A549 (cell line): Measurements from ENCODE around the gene HOXA5. TPM values are rescaled to one million over a fixed set of nuclear protein-coding genes. Genes with fewer than 3 reads are reported as not detected.

Experiments
- ATAC-seq, 2 experiments: fragments of 200-7000 bp in 1 of 2; fragments of >200 bp in 1 of 2; cut with Nextera tagmentation in 1 of 2; cut with Tn5 transposase in 1 of 2; 3 replicates each; pipeline versions ENCODE4 v1.8.0 to v1.9.1; 2018 to 2020; ENCODE audit warnings: mild to moderate bottlenecking in 1 of 2, moderate library complexity in 1 of 2
- CTCF ChIA-PET: fragments of 300-600 bp; sonication (Branson Sonifier 250); formaldehyde crosslinking; extraction: SDS; loops from one replicate; lab custom pipeline; 2021; ENCODE audit warnings: antibody characterized with exemption, inconsistent platforms; lab: Yijun Ruan, JAX
- POLR2A ChIA-PET: fragments of 350-600 bp; formaldehyde crosslinking; extraction: SDS; loops from one replicate; lab custom pipeline; 2021; ENCODE audit warnings: antibody characterized with exemption, inconsistent platforms; lab: Yijun Ruan, JAX
- DNase-seq, 2 experiments: peaks; one replicate each; pipeline versions ENCODE4 v3.0.0 to v3.0.0-alpha.2; 2011 to 2016; ENCODE audit warnings: low read depth in 1 of 2, low spot score in 1 of 2
- FAIRE-seq: peaks from 2 replicates; lab custom pipeline; 2011; peaks lifted over from hg19 to GRCh38; lab: Jason Lieb, UNC
- H3K27ac ChIP-seq, 2 experiments: fragments of >200 bp; sonication (Bioruptor Twin); formaldehyde crosslinking; 3 replicates each; pipeline ENCODE4 v1.5.1; 2016 to 2017
- H3K4me1 ChIP-seq: fragments of >200 bp; sonication (Bioruptor Twin); formaldehyde crosslinking; 3 replicates; pipeline ENCODE4 v1.6.1; 2016
- H3K4me2 ChIP-seq: fragments of >200 bp; sonication (Bioruptor Twin); formaldehyde crosslinking; 3 replicates; pipeline ENCODE4 v1.6.1; 2016
- H3K4me3 ChIP-seq: fragments of >200 bp; sonication (Bioruptor Twin); formaldehyde crosslinking; 3 replicates; pipeline ENCODE4 v1.5.1; 2016
- H3K9me3 ChIP-seq: fragments of >200 bp; sonication (Bioruptor Twin); formaldehyde crosslinking; 3 replicates; pipeline ENCODE4 v1.6.1; 2016
- CBX2 ChIP-seq: fragments of 200-600 bp; sonication (generic); IDR thresholded peaks from 2 replicates; pipeline ENCODE4 v1.6.1; 2016; ENCODE audit warnings: low read depth, mild to moderate bottlenecking, borderline replicate concordance
- CBX8 ChIP-seq: fragments of 200-600 bp; sonication (generic); IDR thresholded peaks from 2 replicates; pipeline ENCODE4 v1.6.1; 2016
- CHD2 ChIP-seq: fragments of 150-350 bp; IDR thresholded peaks from 2 replicates; pipeline ENCODE4 v1.6.1; 2014; ENCODE audit warnings: low read length; ENCODE audit not compliant: partially characterized antibody
- EHF ChIP-seq: fragments of 250-450 bp; sonication (Bioruptor Pico); IDR thresholded peaks from 2 replicates; pipeline ENCODE4 v1.5.0; 2020; ENCODE audit warnings: mild to moderate bottlenecking
- HEYL ChIP-seq: fragments of 250-450 bp; sonication (Bioruptor Pico); IDR thresholded peaks from 2 replicates; pipeline ENCODE4 v1.8.0; 2021; ENCODE audit warnings: mild to moderate bottlenecking, moderate library complexity
- HOXA7 ChIP-seq: fragments of 250-450 bp; sonication (Bioruptor Pico); IDR thresholded peaks from 2 replicates; pipeline ENCODE4 v1.5.0; 2020; ENCODE audit warnings: mild to moderate bottlenecking, moderate library complexity
- HOXB13 ChIP-seq: fragments of 250-450 bp; sonication (Bioruptor Pico); IDR thresholded peaks from 2 replicates; pipeline ENCODE4 v1.5.0; 2020; ENCODE audit warnings: low read depth, mild to moderate bottlenecking, moderate library complexity
- JUN ChIP-seq, 2 experiments: fragments of >200 bp; sonication (Bioruptor Twin); formaldehyde crosslinking; IDR thresholded peaks; 2 replicates in 1 of 2; 3 replicates in 1 of 2; pipeline ENCODE4 v1.6.1; 2016 to 2017
- KDM1A ChIP-seq: fragments of 200-600 bp; sonication (generic); IDR thresholded peaks from 2 replicates; pipeline ENCODE4 v1.6.1; 2016; ENCODE audit warnings: low read depth, mild to moderate bottlenecking
- MYC ChIP-seq: IDR thresholded peaks from 2 replicates; pipeline ENCODE4 v1.6.1; 2012; ENCODE audit warnings: mild to moderate bottlenecking, inconsistent platforms, low read length, improper control_type of control experiment, borderline replicate concordance
- PBX3 ChIP-seq: IDR thresholded peaks from 2 replicates; pipeline ENCODE4 v1.6.1; 2012
- POLR2AphosphoS2 ChIP-seq: conservative IDR thresholded peaks from 2 replicates; pipeline ENCODE4 v1.6.1; 2012; ENCODE audit warnings: low read length, improper control_type of control experiment, inconsistent platforms
- RAD21 ChIP-seq, 2 experiments: fragments of >200 bp in 1 of 2; sonication (Bioruptor Twin) in 1 of 2; formaldehyde crosslinking in 1 of 2; IDR thresholded peaks in 1 of 2; conservative IDR thresholded peaks in 1 of 2; 2 replicates in 1 of 2; 3 replicates in 1 of 2; pipeline ENCODE4 v1.6.1; 2012 to 2018; ENCODE audit warnings: inconsistent platforms in 1 of 2
- RARB ChIP-seq: fragments of 250-450 bp; sonication (Bioruptor Pico); IDR thresholded peaks from 2 replicates; pipeline ENCODE4 v1.8.0; 2021; ENCODE audit warnings: mild to moderate bottlenecking, moderate library complexity
- REST ChIP-seq: fragments of 200-600 bp; sonication (generic); IDR thresholded peaks from 2 replicates; pipeline ENCODE4 v1.6.1; 2016; ENCODE audit warnings: antibody characterized with exemption, mild to moderate bottlenecking, moderate library complexity
- SREBF2 ChIP-seq: fragments of 450-650 bp; IDR thresholded peaks from 2 replicates; pipeline ENCODE4 v1.6.1; 2014; ENCODE audit warnings: mild to moderate bottlenecking, moderate library complexity
- TFCP2L1 ChIP-seq: fragments of 250-450 bp; sonication (Bioruptor Pico); IDR thresholded peaks from 2 replicates; pipeline ENCODE4 v1.5.0; 2021; ENCODE audit warnings: mild to moderate bottlenecking
- USF2 ChIP-seq: fragments of 450-650 bp; IDR thresholded peaks from 2 replicates; pipeline ENCODE4 v1.6.1; 2014; ENCODE audit warnings: antibody characterized with exemption
- WGBS: methylation state at CpG from one replicate; pipeline ENCODE4 v1.1.6; 2017; ENCODE audit errors: missing lambda C conversion rate; 5-methylcytosine and 5-hydroxymethylcytosine counted together
- polyA plus RNA-seq, 4 experiments: library from polyadenylated mRNA; depleted of rRNA in 3 of 4; stranded (reverse); fragments of >200 nt; fragmentation: RNase III in 1 of 4; extraction: RNeasy Plus Mini Kit Qiagen cat#74134 plus additional on column Dnase treatment in 1 of 4; gene quantifications; 2 replicates in 3 of 4; 3 replicates in 1 of 4; pipeline ENCODE4 v1.2.3, GENCODE V29; 2011 to 2017

The HOXA5 gene
- polyA plus RNA-seq, 2 of the 4 experiments (the other 2 are of a cell fraction): 4.0 to 6.5 TPM

- ChIA-PET CTCF (interaction anchor here (1.1 to 11.1 kb wide), 19 partner anchors 7 to 1256 kb away, joined by 3 to 160 read pairs (median 5); partner anchors contain the start of genes HOXA4, HOXA5 and HOXA9), POLR2A (interaction anchor here (1.0 to 1.7 kb wide), 2 partner anchors 12 to 17 kb away, joined by 3 to 5 read pairs; no protein-coding TSS in a partner anchor)
- Histone ChIP-seq H3K4me3 (peak overlapping the region; percentile 49; the same call in 2 of the 3 replicates), H3K4me2 (peak overlapping the region; percentile 90), H3K27ac (peak overlapping the region; percentile 27 to 52; a peak in 4 of 6 replicates), H3K4me1 (peaks cover 16% of the 10 kb centered on the region), H3K9me3 (no peaks in the 10 kb centered on the region)
- FAIRE-seq (no peak), DNase-seq (no peak), ATAC-seq (no peak)
- WGBS: 76% methylated on average over 30 of the region's 30 CpGs
- TF ChIP-seq TFCP2L1 (CRISPR knock-in tag): no peak
- TF ChIP-seq PBX3: no peak
- no peak for TF ChIP-seq RARB (CRISPR knock-in tag)
- TF ChIP-seq KDM1A: no peak
- TF ChIP-seq MYC: no peak
- no peak for TF ChIP-seq POLR2AphosphoS2
- no peak for TF ChIP-seq JUN (IDR thresholded peaks at IDR 0.05)
- no peak for TF ChIP-seq HEYL
These were observed 5.5 kb upstream of the HOXA5 start for GRCh38 chr7:27148756-27149641.

GRCh38 chr7:27148031-27148755 lies 4.7 kb upstream of the HOXA5 start:
- H3K4me2 ChIP-seq: peak overlapping the region; percentile 90; the same call in 1 of the 3 replicates
- H3K27ac ChIP-seq: peak overlapping the region in 1 of 2 experiments; percentile 52; a peak in 1 of 6 replicates

GRCh38 chr7:27147199-27148030 lies 3.9 kb upstream of the HOXA5 start, which contains the start of gene HOXA6:
Gene HOXA6, minus strand, starts transcription at chr7:27147774. Its CDS starts 25 bp downstream, at chr7:27147749.
- POLR2A ChIA-PET: no interaction called here
- Histone ChIP-seq H3K4me1 (peaks cover 16% of the 10 kb centered on the region), H3K4me3 (no peak within 1 kb of the TSS)

More at GRCh38 chr7:27148031-27148755, 4.7 kb upstream of the HOXA5 start:
- TF ChIP-seq SREBF2: no peak
- TF ChIP-seq EHF: no peak
- no peak for TF ChIP-seq HOXA7
- WGBS: 91% methylated on average over 28 of the region's 28 CpGs
- CTCF ChIA-PET: interaction anchor here (1.1 to 11.1 kb wide), 8 partner anchors 10 to 779 kb away, joined by 3 to 160 read pairs (median 14); partner anchors contain the start of gene HOXA9
- DNase-seq (no peak), ATAC-seq (no peak), FAIRE-seq (no peak)
- POLR2A ChIA-PET: no interaction called here
- Histone ChIP-seq H3K4me1 (peaks cover 16% of the 10 kb centered on the region), H3K4me3 (no peak overlapping the region), H3K9me3 (no peaks in the 10 kb centered on the region)

More at GRCh38 chr7:27147199-27148030, 3.9 kb upstream of the HOXA5 start, which contains the start of gene HOXA6:
- no peaks in the 10 kb centered on the region for H3K9me3 ChIP-seq
- no peak for ATAC-seq
- CTCF ChIA-PET: interaction anchor here (0.8 to 11.1 kb wide), 7 partner anchors 11 to 778 kb away, joined by 3 to 160 read pairs (median 31); partner anchors contain the start of gene HOXA9
- peak within 1 kb of the TSS in 1 of 2 experiments; percentile 52; a peak in 1 of 6 replicates for H3K27ac ChIP-seq
- WGBS: 95% methylated on average over 57 of the region's 63 CpGs
- FAIRE-seq: no peak
- no peak for TF ChIP-seq HOXA7
- no peak for TF ChIP-seq USF2
- TF ChIP-seq CBX8: no peak
- TF ChIP-seq HOXB13 (CRISPR knock-in tag): no peak
- no peak for TF ChIP-seq REST
- TF ChIP-seq RARB (CRISPR knock-in tag): no peak
- no peak for TF ChIP-seq CHD2
- no peak for TF ChIP-seq RAD21 (conservative IDR thresholded peaks at IDR 0.05 in 1 of 2, IDR thresholded peaks at IDR 0.05 in 1 of 2)
- no peak for TF ChIP-seq MYC
- no peak for TF ChIP-seq CBX2
- peak within 1 kb of the TSS; percentile 90; the same call in 1 of the 3 replicates for H3K4me2 ChIP-seq
- no peak for DNase-seq
